Measurements from ENCODE around the gene CLDN10.
A peak's percentile ranks its signal among the peaks of the same experiment; 100 is the strongest.

CLDN10 gene

GRCh38 chr13:95570016-95570415 lies 17.5 kb downstream of the CLDN10 start:
- DNase-seq (ENCODE audit: insufficient read length) (no peak), FAIRE-seq (no peak)
- TF ChIP-seq POLR2AphosphoS5 (IDR thresholded peaks at IDR 0.05; ENCODE audit: low read depth, low read length) (no peak), POLR2A (IDR thresholded peaks at IDR 0.05; ENCODE audit: low read depth, low read length) (no peak), TAF1 (IDR thresholded peaks at IDR 0.05; ENCODE audit: borderline replicate concordance, low read depth, low read length) (no peak)

DNA sequence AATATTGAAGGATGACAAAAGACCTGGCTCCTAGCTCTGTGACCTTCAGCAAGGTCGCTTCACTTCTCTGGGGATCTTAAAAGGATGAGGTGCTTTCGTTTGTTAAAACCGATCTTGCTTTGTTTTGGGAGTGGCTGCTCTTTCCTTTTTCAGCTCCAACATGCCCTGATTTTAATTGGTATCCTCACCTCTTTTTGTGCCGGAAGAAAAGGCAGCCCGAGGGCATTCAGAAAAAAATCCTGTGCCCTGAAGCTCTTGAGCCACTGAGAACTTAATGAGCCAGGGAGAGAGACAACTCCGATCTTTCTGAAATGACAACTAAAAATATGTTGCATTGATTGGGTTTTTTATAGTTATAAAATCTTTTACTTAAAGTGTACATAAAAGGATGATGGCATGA lies 19.4 kb downstream of the CLDN10 start:
- no peak for TF ChIP-seq POLR2A (IDR thresholded peaks at IDR 0.05; ENCODE audit: low read depth, low read length)
- TF ChIP-seq POLR2AphosphoS5 (IDR thresholded peaks at IDR 0.05; ENCODE audit: low read depth, low read length): no peak
- TF ChIP-seq TAF1 (IDR thresholded peaks at IDR 0.05; ENCODE audit: borderline replicate concordance, low read depth, low read length): no peak
- FAIRE-seq (no peak), DNase-seq (ENCODE audit: insufficient read length) (no peak)

DNA sequence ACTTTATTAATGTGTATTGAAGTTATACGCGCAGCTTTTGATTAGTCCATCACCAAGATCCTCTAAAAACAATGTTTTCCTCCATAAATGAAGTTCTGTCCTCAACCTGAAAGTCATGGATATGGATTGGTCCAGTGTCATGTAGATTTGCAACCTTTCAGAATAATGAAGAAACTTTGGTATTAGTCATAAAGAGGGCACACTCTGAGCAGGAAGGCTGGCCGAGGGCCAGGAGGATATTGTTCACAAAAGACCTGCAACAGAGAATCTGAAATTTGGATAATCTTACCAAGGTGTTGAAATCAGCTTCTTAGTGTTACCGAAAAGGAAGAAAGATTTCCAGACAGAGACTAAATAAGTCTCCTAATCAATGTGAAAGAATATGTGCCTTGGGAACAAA lies 20.7 kb downstream of the CLDN10 start:
- no peak for DNase-seq (ENCODE audit: insufficient read length)
- FAIRE-seq: no peak
- TF ChIP-seq POLR2AphosphoS5 (IDR thresholded peaks at IDR 0.05; ENCODE audit: low read depth, low read length): no peak
- TF ChIP-seq POLR2A (IDR thresholded peaks at IDR 0.05; ENCODE audit: low read depth, low read length): no peak
- no peak for TF ChIP-seq TAF1 (IDR thresholded peaks at IDR 0.05; ENCODE audit: borderline replicate concordance, low read depth, low read length)

DNA sequence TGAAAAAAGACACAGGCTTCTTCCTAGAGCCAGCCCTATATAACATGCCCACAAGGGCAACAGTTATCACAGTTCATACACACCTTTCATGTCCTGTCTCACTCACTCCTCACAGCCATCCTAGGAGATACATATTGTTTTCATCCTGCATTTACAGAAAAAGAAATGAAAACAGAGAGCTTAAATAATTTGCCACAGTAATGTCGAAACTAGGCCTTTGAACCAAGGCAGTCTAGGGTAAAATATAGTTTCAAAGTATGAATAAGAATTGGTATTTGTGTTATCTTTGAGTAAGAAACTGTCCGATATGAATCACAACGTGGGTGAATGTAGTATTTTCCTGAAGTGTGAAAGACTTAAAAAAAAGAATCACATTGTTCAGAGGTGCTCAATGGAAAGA lies 26.8 kb downstream of the CLDN10 start:
- TF ChIP-seq POLR2A (IDR thresholded peaks at IDR 0.05; ENCODE audit: low read depth, low read length): no peak
- no peak for TF ChIP-seq POLR2AphosphoS5 (IDR thresholded peaks at IDR 0.05; ENCODE audit: low read depth, low read length)
- no peak for TF ChIP-seq TAF1 (IDR thresholded peaks at IDR 0.05; ENCODE audit: borderline replicate concordance, low read depth, low read length)
- no peak for DNase-seq (ENCODE audit: insufficient read length)
- peak; percentile 77 for FAIRE-seq

- TF ChIP-seq POLR2AphosphoS5 (IDR thresholded peaks at IDR 0.05; ENCODE audit: low read depth, low read length): no peak
- no peak for TF ChIP-seq POLR2A (IDR thresholded peaks at IDR 0.05; ENCODE audit: low read depth, low read length)
- no peak for TF ChIP-seq TAF1 (IDR thresholded peaks at IDR 0.05; ENCODE audit: borderline replicate concordance, low read depth, low read length)
- FAIRE-seq (no peak), DNase-seq (ENCODE audit: insufficient read length) (no peak)
Measured at GRCh38 chr13:95585867-95586266, 33.3 kb downstream of the CLDN10 start.

DNA sequence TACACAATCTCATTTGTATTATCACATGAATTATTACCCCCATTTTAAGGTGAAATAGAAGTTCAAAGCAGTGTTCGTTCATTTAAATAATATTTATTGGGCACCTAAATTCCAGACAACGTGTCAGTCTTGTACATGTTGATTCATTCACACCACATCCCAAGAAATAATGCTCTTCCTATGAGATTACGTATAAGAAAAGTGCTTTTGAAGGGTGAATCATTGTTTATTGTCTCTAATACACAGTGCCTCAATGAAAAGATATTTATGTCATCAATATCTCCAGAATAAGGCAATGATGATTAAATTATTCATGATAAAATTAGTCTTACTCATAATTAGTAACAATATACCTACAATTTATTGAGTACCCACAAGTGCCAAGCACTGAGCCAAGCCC lies 35.6 kb downstream of the CLDN10 start:
- TF ChIP-seq POLR2AphosphoS5 (IDR thresholded peaks at IDR 0.05; ENCODE audit: low read depth, low read length) (no peak), POLR2A (IDR thresholded peaks at IDR 0.05; ENCODE audit: low read depth, low read length) (no peak), TAF1 (IDR thresholded peaks at IDR 0.05; ENCODE audit: borderline replicate concordance, low read depth, low read length) (no peak)
- FAIRE-seq (no peak), DNase-seq (ENCODE audit: insufficient read length) (no peak)

DNA sequence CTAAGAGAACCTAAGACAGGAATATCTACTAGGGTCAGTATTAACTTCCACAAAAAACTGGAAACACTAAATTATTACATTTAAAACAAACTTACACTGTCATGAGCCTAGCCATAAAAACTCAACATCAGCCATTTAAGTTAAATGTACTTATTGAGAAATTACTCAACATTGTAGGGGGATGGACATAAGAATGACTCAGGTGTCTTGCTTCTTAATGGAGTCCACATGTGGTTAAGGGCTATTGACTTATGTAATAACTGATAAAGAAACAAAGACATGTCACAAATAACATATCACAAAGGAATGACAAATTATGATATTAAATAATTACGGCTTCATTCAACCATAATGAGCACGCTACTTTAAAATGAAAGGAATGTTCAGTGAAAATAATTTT lies 36.2 kb downstream of the CLDN10 start:
- TF ChIP-seq TAF1 (IDR thresholded peaks at IDR 0.05; ENCODE audit: borderline replicate concordance, low read depth, low read length): no peak
- TF ChIP-seq POLR2AphosphoS5 (IDR thresholded peaks at IDR 0.05; ENCODE audit: low read depth, low read length): no peak
- no peak for TF ChIP-seq POLR2A (IDR thresholded peaks at IDR 0.05; ENCODE audit: low read depth, low read length)
- DNase-seq (ENCODE audit: insufficient read length): no peak
- no peak for FAIRE-seq

DNA sequence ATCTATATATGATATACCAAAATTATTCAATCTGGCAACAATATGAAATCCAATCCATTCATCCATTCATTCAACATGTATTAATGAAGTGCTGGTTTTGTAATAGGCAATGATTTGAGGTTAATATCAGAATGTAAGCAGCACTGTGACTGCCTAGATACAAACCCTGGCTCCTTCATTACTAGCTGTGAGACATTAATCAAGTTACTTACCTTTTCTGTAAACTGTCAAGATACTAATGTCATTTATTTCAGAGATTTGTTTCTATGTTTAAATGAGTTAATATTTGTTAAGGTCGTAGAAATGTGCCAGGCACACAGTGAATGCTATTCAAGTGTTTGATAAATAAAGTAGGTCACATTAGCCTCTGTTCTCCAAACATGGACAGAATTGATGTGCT lies 40.9 kb downstream of the CLDN10 start:
- no peak for DNase-seq (ENCODE audit: insufficient read length)
- TF ChIP-seq POLR2A (IDR thresholded peaks at IDR 0.05; ENCODE audit: low read depth, low read length) (no peak), POLR2AphosphoS5 (IDR thresholded peaks at IDR 0.05; ENCODE audit: low read depth, low read length) (no peak), TAF1 (IDR thresholded peaks at IDR 0.05; ENCODE audit: borderline replicate concordance, low read depth, low read length) (no peak)
- FAIRE-seq: no peak

DNA sequence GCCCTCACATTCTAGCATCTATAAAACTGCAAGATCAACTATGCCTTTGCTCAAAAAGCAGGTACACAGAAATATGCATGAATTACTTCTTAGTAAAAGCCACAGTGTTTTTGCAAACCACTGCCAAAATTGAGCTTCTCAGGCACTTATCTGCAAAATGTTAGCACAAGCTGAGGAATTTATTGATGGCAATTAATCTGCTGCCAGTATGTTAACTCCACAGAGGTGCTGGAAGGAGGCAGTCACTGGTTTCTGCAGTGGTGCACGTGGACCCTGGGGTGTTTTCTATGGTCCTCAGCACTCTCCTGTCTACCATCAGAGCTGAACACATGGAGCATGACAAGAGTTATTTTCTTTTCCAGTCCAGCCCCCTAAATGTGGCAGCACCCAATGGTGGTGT lies 44.2 kb downstream of the CLDN10 start:
- no peak for DNase-seq (ENCODE audit: insufficient read length)
- TF ChIP-seq POLR2A (IDR thresholded peaks at IDR 0.05; ENCODE audit: low read depth, low read length) (no peak), POLR2AphosphoS5 (IDR thresholded peaks at IDR 0.05; ENCODE audit: low read depth, low read length) (no peak), TAF1 (IDR thresholded peaks at IDR 0.05; ENCODE audit: borderline replicate concordance, low read depth, low read length) (no peak)
- no peak for FAIRE-seq

GRCh38 chr13:95601216-95601615 lies 48.7 kb downstream of the CLDN10 start:
- TF ChIP-seq POLR2AphosphoS5 (IDR thresholded peaks at IDR 0.05; ENCODE audit: low read depth, low read length) (no peak), TAF1 (IDR thresholded peaks at IDR 0.05; ENCODE audit: borderline replicate concordance, low read depth, low read length) (no peak), POLR2A (IDR thresholded peaks at IDR 0.05; ENCODE audit: low read depth, low read length) (no peak)

GRCh38 chr13:95601906-95602305 lies 49.4 kb downstream of the CLDN10 start:
- DNase-seq (ENCODE audit: insufficient read length) (no peak), FAIRE-seq (no peak)

More at GRCh38 chr13:95601216-95601615, 48.7 kb downstream of the CLDN10 start:
- DNase-seq (ENCODE audit: insufficient read length) (no peak), FAIRE-seq (no peak)

DNA sequence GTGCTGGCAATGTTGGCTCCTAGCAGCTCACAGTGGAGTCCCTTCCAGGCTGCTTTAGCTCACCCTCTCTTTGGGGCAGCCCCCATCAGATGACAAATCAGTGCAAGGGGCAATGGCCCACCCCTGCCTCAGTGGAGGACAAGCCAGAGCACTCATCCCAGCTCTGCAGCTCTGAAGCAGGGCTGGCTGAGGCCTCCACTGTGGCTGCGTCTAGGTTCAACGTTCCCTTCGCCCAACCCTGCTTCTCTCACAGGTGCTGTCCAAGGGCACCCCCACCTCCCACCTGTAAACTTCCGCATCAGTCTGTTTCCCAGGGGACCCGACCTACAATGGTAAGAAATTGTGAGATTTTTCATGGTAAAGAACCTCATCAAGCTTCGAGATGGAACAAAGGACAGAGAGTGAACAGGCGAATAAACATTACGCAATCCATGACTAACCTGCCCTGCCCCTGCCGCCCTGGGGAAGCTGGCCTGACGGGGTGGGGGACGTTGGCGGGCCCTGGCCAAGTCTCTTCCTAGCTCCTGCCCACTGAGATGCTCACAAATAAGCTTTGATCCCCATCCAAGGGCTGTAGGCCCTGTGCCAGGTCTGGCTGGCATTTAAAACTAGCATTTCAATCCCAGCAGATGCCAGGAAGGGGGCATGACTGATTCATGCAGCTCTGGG lies 51.5 kb downstream of the CLDN10 start:
- FAIRE-seq (no peak), DNase-seq (ENCODE audit: insufficient read length) (no peak)
- TF ChIP-seq TAF1 (IDR thresholded peaks at IDR 0.05; ENCODE audit: borderline replicate concordance, low read depth, low read length) (no peak), POLR2A (IDR thresholded peaks at IDR 0.05; ENCODE audit: low read depth, low read length) (no peak), POLR2AphosphoS5 (IDR thresholded peaks at IDR 0.05; ENCODE audit: low read depth, low read length) (no peak)

More at GRCh38 chr13:95601906-95602305, 49.4 kb downstream of the CLDN10 start:
- TF ChIP-seq POLR2AphosphoS5 (IDR thresholded peaks at IDR 0.05; ENCODE audit: low read depth, low read length) (no peak), TAF1 (IDR thresholded peaks at IDR 0.05; ENCODE audit: borderline replicate concordance, low read depth, low read length) (no peak), POLR2A (IDR thresholded peaks at IDR 0.05; ENCODE audit: low read depth, low read length) (no peak)

Data from GM12892 (cell line).